ENCODE results near the gene PHAF1.
"Not testable (repeated sequence)": the region's sequence is repeated elsewhere in the genome, so short reads cannot be mapped to it uniquely, and the experiment has no call there.

The PHAF1 gene

GRCh38 chr16:67104845-67105244 is 4.9 kb upstream of the PHAF1 start:
- in situ Hi-C loops (cut with MboI; ENCODE audit: low sequenced_read_pairs), result no loop called here

- in situ Hi-C loops (cut with MboI; ENCODE audit: low sequenced_read_pairs), result no loop called here
These were observed 4.5 kb upstream of the PHAF1 start for GRCh38 chr16:67105246-67105645.

- in situ Hi-C loops (cut with MboI; ENCODE audit: low sequenced_read_pairs), result no loop called here
These were observed 3.9 kb upstream of the PHAF1 start for GRCh38 chr16:67105881-67106280.

GRCh38 chr16:67108489-67108888 is 1.3 kb upstream of the PHAF1 start:
- in situ Hi-C loops (cut with MboI; ENCODE audit: low sequenced_read_pairs), result no loop called here

- in situ Hi-C loops (cut with MboI; ENCODE audit: low sequenced_read_pairs), result no loop called here
These were observed 772 bp upstream of the PHAF1 start for GRCh38 chr16:67108931-67109406.

- in situ Hi-C loops (cut with MboI; ENCODE audit: low sequenced_read_pairs), result no loop called here
These were observed 2.3 kb downstream of the PHAF1 start for GRCh38 chr16:67111951-67112444.

GRCh38 chr16:67112591-67113399 is 3.1 kb downstream of the PHAF1 start:
- in situ Hi-C loops (cut with MboI; ENCODE audit: low sequenced_read_pairs), result no loop called here

GRCh38 chr16:67114793-67115192 is 5.1 kb downstream of the PHAF1 start:
- in situ Hi-C loops (cut with MboI; ENCODE audit: low sequenced_read_pairs), result no loop called here

- in situ Hi-C loops (cut with MboI; ENCODE audit: low sequenced_read_pairs), result no loop called here
These were observed 5.9 kb downstream of the PHAF1 start for GRCh38 chr16:67115639-67116038.

GRCh38 chr16:67116388-67117311 is 6.9 kb downstream of the PHAF1 start:
- in situ Hi-C loops (cut with MboI; ENCODE audit: low sequenced_read_pairs), result no loop called here

- in situ Hi-C loops (cut with MboI; ENCODE audit: low sequenced_read_pairs), result no loop called here
These were observed 8.0 kb downstream of the PHAF1 start for GRCh38 chr16:67117716-67118115.

GRCh38 chr16:67120025-67120424 is 10.3 kb downstream of the PHAF1 start:
- in situ Hi-C loops (cut with MboI; ENCODE audit: low sequenced_read_pairs), result no loop called here

GRCh38 chr16:67122799-67123198 is 13.1 kb downstream of the PHAF1 start:
- in situ Hi-C loops (cut with MboI; ENCODE audit: low sequenced_read_pairs), result not testable (repeated sequence)

GRCh38 chr16:67128417-67128816 is 18.7 kb downstream of the PHAF1 start:
- in situ Hi-C loops (cut with MboI; ENCODE audit: low sequenced_read_pairs), result no loop called here

- in situ Hi-C loops (cut with MboI; ENCODE audit: low sequenced_read_pairs), result no loop called here
These were observed 19.1 kb downstream of the PHAF1 start for GRCh38 chr16:67128887-67129286.

- in situ Hi-C loops (cut with MboI; ENCODE audit: low sequenced_read_pairs), result no loop called here
These were observed 19.7 kb downstream of the PHAF1 start for GRCh38 chr16:67129422-67129821.

- in situ Hi-C loops (cut with MboI; ENCODE audit: low sequenced_read_pairs), result no loop called here
These were observed 27.9 kb downstream of the PHAF1 start for GRCh38 chr16:67137605-67138004.

GRCh38 chr16:67141391-67141790 is 31.6 kb downstream of the PHAF1 start:
- in situ Hi-C loops (cut with MboI; ENCODE audit: low sequenced_read_pairs), result no loop called here

- in situ Hi-C loops (cut with MboI; ENCODE audit: low sequenced_read_pairs), result no loop called here
These were observed 32.6 kb downstream of the PHAF1 start for GRCh38 chr16:67142342-67142741.

GRCh38 chr16:67144943-67145342 is 35.2 kb downstream of the PHAF1 start:
- in situ Hi-C loops (cut with MboI; ENCODE audit: low sequenced_read_pairs), result no loop called here

- in situ Hi-C loops (cut with MboI; ENCODE audit: low sequenced_read_pairs), result no loop called here
These were observed 36.0 kb downstream of the PHAF1 start for GRCh38 chr16:67145746-67146145.
